Vagina (tissue), 2 donors: ENCODE results near the gene DHRS11.

ENCODE experiments used
- CTCF ChIP-seq, 3 experiments: fragments of 450-650 bp in 2 of 3; fragments of 200-600 bp in 1 of 3; sonication (generic) in 1 of 3; IDR thresholded peaks; one replicate each; pipeline ENCODE4 v1.5.1; 2017 to 2019; ENCODE audit warnings: antibody characterized with exemption in 3 of 3, mild to moderate bottlenecking in 2 of 3, moderate library complexity in 2 of 3
- POLR2AphosphoS5 ChIP-seq, 2 donors: sonication (generic); formaldehyde crosslinking; IDR thresholded peaks; one replicate each; pipeline ENCODE4 v1.9.0; 2017; ENCODE audit warnings: antibody characterized with exemption in 2 of 2, mild to moderate bottlenecking in 2 of 2, low read depth in 1 of 2; ENCODE audit not compliant: insufficient read depth in 1 of 2

DNA sequence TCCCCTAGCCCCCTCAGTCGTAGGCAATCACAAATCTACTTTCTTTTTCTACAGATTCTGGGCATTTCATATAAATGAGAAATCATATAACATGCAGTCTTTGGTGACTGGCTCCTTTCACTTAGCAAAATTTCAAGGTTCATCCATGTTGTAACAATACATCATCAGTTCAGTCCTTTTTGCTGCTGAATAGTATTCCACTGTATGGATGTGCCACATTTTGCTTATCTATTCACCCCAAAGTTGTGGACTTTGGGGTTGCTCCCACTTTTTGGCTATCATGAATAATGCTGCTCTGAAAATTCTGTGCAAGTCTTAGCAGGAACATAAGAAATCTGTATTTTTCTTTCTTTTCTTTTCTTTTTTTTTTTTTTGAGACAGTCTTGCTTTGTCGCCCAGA is 48.7 kb downstream of the DHRS11 start:
- TF ChIP-seq CTCF (IDR thresholded peaks at IDR 0.05) (no peak), POLR2AphosphoS5 (IDR thresholded peaks at IDR 0.05; ENCODE audit: insufficient read depth in 1 of 2, low read depth in 1 of 2) (no peak)
